HFFc6 (cell line): ENCODE results near the gene HNRNPU. TPM values are rescaled to one million over a fixed set of nuclear protein-coding genes. Genes with fewer than 3 reads are reported as not detected.
A peak's percentile ranks its signal among the peaks of the same experiment; 100 is the strongest.

Source experiments
- DNase-seq: peaks from one replicate; pipeline ENCODE4 v3.0.0-alpha.2; 2018
- H3K27ac Mint-ChIP-seq: 2 replicates; pipeline ENCODE4 v1.8.0; 2020; ENCODE audit warnings: mild to moderate bottlenecking, mixed read lengths
- H3K27me3 Mint-ChIP-seq: 2 replicates; pipeline ENCODE4 v1.8.0; 2021; ENCODE audit warnings: mild to moderate bottlenecking, moderate library complexity, mixed read lengths; ENCODE audit not compliant: insufficient read depth
- H3K36me3 Mint-ChIP-seq: 2 replicates; pipeline ENCODE4 v1.8.0; 2021; ENCODE audit warnings: low read depth, mixed read lengths
- H3K4me1 Mint-ChIP-seq: 2 replicates; pipeline ENCODE4 v1.8.0; 2020; ENCODE audit warnings: low read depth, mixed read lengths
- H3K4me3 Mint-ChIP-seq: 2 replicates; pipeline ENCODE4 v1.8.0; 2020; ENCODE audit warnings: mild to moderate bottlenecking, moderate library complexity, mixed read lengths
- H3K9me3 Mint-ChIP-seq: 2 replicates; pipeline ENCODE4 v1.8.0; 2020; ENCODE audit warnings: mild to moderate bottlenecking, mixed read lengths
- total RNA-seq, 6 experiments: library from RNA; stranded (reverse); fragmentation: NEBNext Ultra II Directional; extraction: Animal tissue kit (Norgen Biotek cat#: 25700); gene quantifications; 2 replicates in 1 of 6; 3 replicates in 5 of 6; pipeline ENCODE4 v1.2.3, GENCODE V29; 2021
- TF ChIP-seq, protein P1 (sequence below): fragments of 200-600 bp; sonication (generic); IDR thresholded peaks from 2 replicates; pipeline ENCODE4 v1.5.0; 2021; ENCODE audit warnings: antibody characterized with exemption, mild to moderate bottlenecking

Gene HNRNPU
- total RNA-seq, 6 experiments from 2014 or later = 266 to 344 (median 322) TPM

DNA sequence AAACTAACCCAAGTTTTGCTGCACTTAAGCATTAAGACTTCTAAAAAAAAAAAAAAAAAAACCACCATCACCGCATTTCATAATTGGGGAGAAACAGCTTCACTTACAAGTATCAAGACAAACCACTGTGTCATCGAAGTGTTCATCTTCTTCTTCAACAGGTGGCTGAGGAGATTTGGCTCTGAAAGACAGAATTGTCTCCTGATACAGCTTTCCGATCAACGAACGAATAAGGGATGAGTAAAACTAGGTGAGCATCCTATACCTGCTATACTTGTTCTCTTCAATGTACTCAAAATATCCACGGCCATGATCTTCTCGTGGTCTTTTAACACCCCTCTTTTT lies 2.0 kb downstream of the HNRNPU start:
- Mint-ChIP-seq H3K36me3 (peaks cover 47% of the 10 kb centered on the region), H3K9me3 (no peaks in the 10 kb centered on the region), H3K27me3 (peaks cover 8% of the 10 kb centered on the region), H3K27ac (peak overlapping the region; percentile 93), H3K4me3 (peak overlapping the region; percentile 98), H3K4me1 (peaks cover 44% of the 10 kb centered on the region)
- TF ChIP-seq, protein P1, sequence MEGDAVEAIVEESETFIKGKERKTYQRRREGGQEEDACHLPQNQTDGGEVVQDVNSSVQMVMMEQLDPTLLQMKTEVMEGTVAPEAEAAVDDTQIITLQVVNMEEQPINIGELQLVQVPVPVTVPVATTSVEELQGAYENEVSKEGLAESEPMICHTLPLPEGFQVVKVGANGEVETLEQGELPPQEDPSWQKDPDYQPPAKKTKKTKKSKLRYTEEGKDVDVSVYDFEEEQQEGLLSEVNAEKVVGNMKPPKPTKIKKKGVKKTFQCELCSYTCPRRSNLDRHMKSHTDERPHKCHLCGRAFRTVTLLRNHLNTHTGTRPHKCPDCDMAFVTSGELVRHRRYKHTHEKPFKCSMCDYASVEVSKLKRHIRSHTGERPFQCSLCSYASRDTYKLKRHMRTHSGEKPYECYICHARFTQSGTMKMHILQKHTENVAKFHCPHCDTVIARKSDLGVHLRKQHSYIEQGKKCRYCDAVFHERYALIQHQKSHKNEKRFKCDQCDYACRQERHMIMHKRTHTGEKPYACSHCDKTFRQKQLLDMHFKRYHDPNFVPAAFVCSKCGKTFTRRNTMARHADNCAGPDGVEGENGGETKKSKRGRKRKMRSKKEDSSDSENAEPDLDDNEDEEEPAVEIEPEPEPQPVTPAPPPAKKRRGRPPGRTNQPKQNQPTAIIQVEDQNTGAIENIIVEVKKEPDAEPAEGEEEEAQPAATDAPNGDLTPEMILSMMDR = no peak
- DNase-seq = no peak

DNA sequence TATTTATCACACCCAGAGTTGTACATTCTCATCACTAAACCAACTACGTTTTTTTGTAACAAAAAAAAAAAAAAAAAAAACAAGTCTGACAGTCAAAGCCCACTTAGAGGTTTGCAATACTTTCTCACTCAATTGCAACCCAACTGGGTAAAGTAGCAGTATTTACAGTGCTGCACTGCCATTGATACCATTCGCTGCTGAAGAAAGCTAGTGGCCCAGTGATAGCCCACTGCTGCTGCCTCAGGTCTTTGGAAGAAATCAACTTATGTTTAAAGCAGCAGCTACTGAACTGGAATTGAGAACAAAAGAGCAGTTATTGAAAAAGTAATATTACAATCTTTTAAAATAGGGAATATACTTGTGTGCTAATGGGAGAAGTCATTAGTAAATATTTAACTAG lies 2.7 kb downstream of the HNRNPU start:
- peak overlapping the region; percentile 60 for H3K27ac Mint-ChIP-seq
- H3K4me1 Mint-ChIP-seq = peaks cover 48% of the 10 kb centered on the region
- H3K27me3 Mint-ChIP-seq = peaks cover 6% of the 10 kb centered on the region
- no peak for DNase-seq
- no peaks in the 10 kb centered on the region for H3K9me3 Mint-ChIP-seq
- TF ChIP-seq, protein P1 = no peak
- peaks cover 51% of the 10 kb centered on the region for H3K36me3 Mint-ChIP-seq
- peak overlapping the region; percentile 98 for H3K4me3 Mint-ChIP-seq

DNA sequence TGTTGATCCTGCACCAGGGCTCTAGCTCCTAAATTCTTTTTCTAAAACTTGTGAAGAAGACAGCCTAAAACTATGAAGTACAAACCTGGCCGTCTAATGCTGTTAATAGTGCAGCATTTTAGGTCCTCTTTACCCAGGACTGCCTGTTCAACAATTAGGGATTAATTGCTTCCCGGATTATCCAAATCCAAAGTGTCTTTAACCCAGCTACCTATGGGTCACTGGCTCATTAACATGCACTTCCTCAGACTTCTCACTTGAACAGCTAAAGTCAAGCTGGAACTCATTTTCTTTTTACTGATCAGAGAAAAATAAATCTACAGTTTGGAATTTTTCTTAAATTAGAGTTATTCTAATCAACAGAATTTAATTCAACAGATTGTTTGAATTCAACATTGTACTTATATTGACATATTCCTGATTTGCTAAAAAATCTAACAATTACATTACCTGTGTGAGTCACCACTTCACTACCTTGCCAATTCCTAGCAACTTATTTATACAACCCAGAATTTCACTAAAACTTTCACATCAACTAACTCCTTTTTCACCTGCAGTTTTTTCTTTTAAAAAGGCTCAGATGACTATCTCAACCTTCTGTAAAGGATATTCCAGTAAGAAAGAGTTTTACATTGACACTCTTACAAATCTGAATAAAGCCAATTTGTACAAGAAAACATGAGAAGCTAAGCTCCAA lies 3.3 kb downstream of the HNRNPU start:
- Mint-ChIP-seq H3K9me3 (no peaks in the 10 kb centered on the region), H3K4me1 (peaks cover 52% of the 10 kb centered on the region), H3K4me3 (peak overlapping the region; percentile 98), H3K27me3 (peaks cover 6% of the 10 kb centered on the region), H3K36me3 (peaks cover 58% of the 10 kb centered on the region), H3K27ac (peak overlapping the region; percentile 60)
- TF ChIP-seq, protein P1 = no peak
- no peak for DNase-seq

DNA sequence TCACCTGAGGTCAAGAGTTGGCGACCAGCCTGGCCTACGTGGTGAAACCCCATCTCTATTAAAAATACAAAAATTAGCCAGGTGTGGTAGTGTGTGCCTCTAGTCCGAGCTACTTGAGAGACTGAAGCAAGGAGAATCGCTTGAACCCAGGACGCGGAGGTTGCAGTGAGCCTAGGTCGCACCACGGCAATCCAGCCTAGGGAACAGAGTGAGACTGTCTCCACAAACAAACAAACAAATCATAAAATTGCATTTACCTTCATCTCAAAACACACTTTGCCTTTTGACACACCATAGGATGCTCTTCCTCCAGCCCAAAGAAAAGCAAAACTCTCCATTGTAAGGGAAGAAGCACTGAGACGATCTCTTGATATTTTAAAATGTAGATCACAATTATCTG lies 4.3 kb downstream of the HNRNPU start:
- H3K27me3 Mint-ChIP-seq = peaks cover 6% of the 10 kb centered on the region
- peaks cover 68% of the 10 kb centered on the region for H3K36me3 Mint-ChIP-seq
- H3K4me3 Mint-ChIP-seq = peak overlapping the region; percentile 98
- DNase-seq = no peak
- peaks cover 42% of the 10 kb centered on the region for H3K4me1 Mint-ChIP-seq
- H3K27ac Mint-ChIP-seq = peak overlapping the region; percentile 53
- TF ChIP-seq, protein P1 = no peak
- no peaks in the 10 kb centered on the region for H3K9me3 Mint-ChIP-seq

DNA sequence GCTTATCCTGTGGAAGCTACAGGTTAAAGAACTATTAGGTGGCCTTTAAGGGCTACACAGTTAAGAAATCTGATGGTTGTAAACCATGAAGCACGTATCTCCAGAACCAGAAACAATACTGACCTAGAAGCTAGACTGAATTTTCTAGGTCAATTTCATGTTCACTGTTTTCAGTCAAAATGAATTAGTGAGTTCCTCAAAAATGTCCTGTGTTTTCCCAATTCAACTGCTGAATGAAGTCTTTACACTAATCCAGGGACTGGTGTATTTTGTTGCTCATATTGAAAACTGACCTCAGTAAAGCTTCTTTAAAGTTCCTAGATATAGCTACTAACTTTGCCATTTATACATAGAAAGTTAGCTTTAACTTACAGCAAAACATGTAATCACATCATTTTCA lies 6.0 kb downstream of the HNRNPU start:
- Mint-ChIP-seq H3K4me1 (peaks cover 39% of the 10 kb centered on the region), H3K36me3 (peaks cover 74% of the 10 kb centered on the region), H3K9me3 (no peaks in the 10 kb centered on the region), H3K27me3 (no peaks in the 10 kb centered on the region), H3K27ac (peak overlapping the region; percentile 60), H3K4me3 (no peak overlapping the region)
- TF ChIP-seq, protein P1 = no peak
- no peak for DNase-seq
